ENCODE results near the gene CEP192.

DNA sequence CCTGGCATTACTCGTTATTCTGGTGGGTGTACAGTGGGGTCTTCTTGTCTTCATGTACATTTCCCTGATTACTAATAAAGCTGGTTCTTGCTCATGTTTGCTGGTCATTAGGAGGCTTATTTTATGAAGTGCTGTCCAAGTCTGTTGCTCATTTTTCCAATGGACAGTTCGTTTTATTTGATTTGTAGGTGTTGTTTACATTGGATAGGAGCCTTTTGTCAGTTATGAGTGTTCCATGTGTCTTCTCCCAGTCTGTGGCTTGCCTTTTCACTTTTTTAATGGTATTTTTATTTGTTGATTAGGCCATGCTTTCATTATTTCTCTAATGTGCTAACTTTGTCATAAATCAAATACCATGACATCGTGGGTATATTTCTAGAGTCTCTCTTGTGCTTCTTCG lies 51.9 kb downstream of the CEP192 start:
- TF ChIP-seq RFX5 (IDR thresholded peaks at IDR 0.05; ENCODE audit: low read depth, low read length) (no peak), IKZF2 (IDR thresholded peaks at IDR 0.05) (no peak), ZNF274 (IDR thresholded peaks at IDR 0.05; ENCODE audit: insufficient read depth, insufficient read length) (no peak), YY1 (IDR thresholded peaks at IDR 0.05; ENCODE audit: low read depth, low read length) (no peak)
- TF ChIP-seq, protein P1, sequence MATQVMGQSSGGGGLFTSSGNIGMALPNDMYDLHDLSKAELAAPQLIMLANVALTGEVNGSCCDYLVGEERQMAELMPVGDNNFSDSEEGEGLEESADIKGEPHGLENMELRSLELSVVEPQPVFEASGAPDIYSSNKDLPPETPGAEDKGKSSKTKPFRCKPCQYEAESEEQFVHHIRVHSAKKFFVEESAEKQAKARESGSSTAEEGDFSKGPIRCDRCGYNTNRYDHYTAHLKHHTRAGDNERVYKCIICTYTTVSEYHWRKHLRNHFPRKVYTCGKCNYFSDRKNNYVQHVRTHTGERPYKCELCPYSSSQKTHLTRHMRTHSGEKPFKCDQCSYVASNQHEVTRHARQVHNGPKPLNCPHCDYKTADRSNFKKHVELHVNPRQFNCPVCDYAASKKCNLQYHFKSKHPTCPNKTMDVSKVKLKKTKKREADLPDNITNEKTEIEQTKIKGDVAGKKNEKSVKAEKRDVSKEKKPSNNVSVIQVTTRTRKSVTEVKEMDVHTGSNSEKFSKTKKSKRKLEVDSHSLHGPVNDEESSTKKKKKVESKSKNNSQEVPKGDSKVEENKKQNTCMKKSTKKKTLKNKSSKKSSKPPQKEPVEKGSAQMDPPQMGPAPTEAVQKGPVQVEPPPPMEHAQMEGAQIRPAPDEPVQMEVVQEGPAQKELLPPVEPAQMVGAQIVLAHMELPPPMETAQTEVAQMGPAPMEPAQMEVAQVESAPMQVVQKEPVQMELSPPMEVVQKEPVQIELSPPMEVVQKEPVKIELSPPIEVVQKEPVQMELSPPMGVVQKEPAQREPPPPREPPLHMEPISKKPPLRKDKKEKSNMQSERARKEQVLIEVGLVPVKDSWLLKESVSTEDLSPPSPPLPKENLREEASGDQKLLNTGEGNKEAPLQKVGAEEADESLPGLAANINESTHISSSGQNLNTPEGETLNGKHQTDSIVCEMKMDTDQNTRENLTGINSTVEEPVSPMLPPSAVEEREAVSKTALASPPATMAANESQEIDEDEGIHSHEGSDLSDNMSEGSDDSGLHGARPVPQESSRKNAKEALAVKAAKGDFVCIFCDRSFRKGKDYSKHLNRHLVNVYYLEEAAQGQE (IDR thresholded peaks at IDR 0.05; ENCODE audit: low read depth, low read length) = no peak
